Endothelial cell of umbilical vein (primary cell): ENCODE measurements around the gene TYROBP. TPM values are rescaled to one million over a fixed set of nuclear protein-coding genes. Genes with fewer than 3 reads are reported as not detected.

Experiments
- BruUV-seq: library from RNA; stranded (reverse); fragments of 400-500 nt; replicated peaks from 2 replicates; lab custom pipeline; 2021; lab: Mats Ljungman, UMichigan
- CTCF ChIA-PET: fragments of 300-600, 350-600 bp; sonication (Branson Sonifier 250); formaldehyde crosslinking; loops from one replicate; lab custom pipeline; 2021; ENCODE audit warnings: antibody characterized with exemption, inconsistent platforms; lab: Charles Lee
- POLR2A ChIA-PET: fragments of 300-600, 350-600 bp; sonication (Branson Sonifier 250); formaldehyde crosslinking; loops from one replicate; lab custom pipeline; 2021; ENCODE audit warnings: antibody characterized with exemption, inconsistent platforms; lab: Charles Lee
- DNase-seq: peaks from one replicate; pipeline ENCODE4 v3.0.0-alpha.2; 2011; ENCODE audit warnings: low read depth, low spot score
- FAIRE-seq: peaks from 2 replicates; lab custom pipeline; 2011; peaks lifted over from hg19 to GRCh38; lab: Jason Lieb, UNC
- H2AFZ ChIP-seq: 2 replicates; pipeline ENCODE4 v1.6.0; 2012; ENCODE audit warnings: low read depth, low read length, control low read depth, inconsistent platforms
- H3K27ac ChIP-seq: 2 replicates; pipeline ENCODE4 v1.5.1; 2011; ENCODE audit warnings: low read depth, mild to moderate bottlenecking, control low read depth, low read length, moderate library complexity; ENCODE audit not compliant: insufficient read depth
- H3K27me3 ChIP-seq, 2 experiments: 2 replicates each; pipeline versions ENCODE4 v1.6.0 to v1.6.1; 2011; ENCODE audit warnings: low read length in 2 of 2, mixed read lengths in 1 of 2; ENCODE audit not compliant: control insufficient read depth in 2 of 2, insufficient read depth in 2 of 2
- H3K36me3 ChIP-seq, 2 experiments: 2 replicates in 1 of 2; 3 replicates in 1 of 2; pipeline ENCODE4 v1.5.1; 2011; ENCODE audit warnings: low read length in 2 of 2, mild to moderate bottlenecking in 1 of 2, moderate library complexity in 1 of 2; ENCODE audit not compliant: control insufficient read depth in 2 of 2, insufficient read depth in 2 of 2; ENCODE audit errors: extremely low read depth in 1 of 2
- H3K4me1 ChIP-seq: 3 replicates; pipeline ENCODE4 v1.5.1; 2011; ENCODE audit warnings: mild to moderate bottlenecking, low read length; ENCODE audit not compliant: control insufficient read depth, insufficient read depth; ENCODE audit errors: extremely low read depth
- H3K4me2 ChIP-seq: 2 replicates; pipeline ENCODE4 v1.6.1; 2011; ENCODE audit warnings: low read length, control low read depth, mixed read lengths; ENCODE audit not compliant: insufficient read depth
- H3K4me3 ChIP-seq, 3 experiments: fragments of 200-600 bp in 1 of 3; sonication (generic), shearing (Covaris generic) in 1 of 3; replicated peaks in 1 of 3; 2 replicates each; pipeline ENCODE4 v1.5.1; 2011 to 2016; ENCODE audit warnings: control low read depth in 3 of 3, low read length in 3 of 3, mild to moderate bottlenecking in 2 of 3, inconsistent platforms in 1 of 3, low read depth in 1 of 3, moderate library complexity in 1 of 3; ENCODE audit not compliant: insufficient read depth in 1 of 3
- H3K79me2 ChIP-seq: 2 replicates; pipeline ENCODE4 v1.6.0; 2012; ENCODE audit warnings: low read length, inconsistent platforms; ENCODE audit not compliant: control insufficient read depth, insufficient read depth
- H3K9ac ChIP-seq: replicated peaks from 2 replicates; pipeline ENCODE3; 2011; ENCODE audit warnings: low read length, control low read depth; ENCODE audit not compliant: insufficient read depth; ENCODE audit errors: extremely low read depth
- H3K9me1 ChIP-seq: replicated peaks from 3 replicates; pipeline ENCODE4 v1.6.0; 2011; ENCODE audit warnings: mild to moderate bottlenecking, low read length; ENCODE audit not compliant: control insufficient read depth, insufficient read depth; ENCODE audit errors: extremely low read depth
- H3K9me3 ChIP-seq: replicated peaks from 2 replicates; pipeline ENCODE4 v1.5.1; 2012; ENCODE audit warnings: low read length, inconsistent platforms; ENCODE audit not compliant: control insufficient read depth, insufficient read depth
- H4K20me1 ChIP-seq: replicated peaks from 2 replicates; pipeline ENCODE3; 2011; ENCODE audit warnings: mild to moderate bottlenecking, low read length; ENCODE audit not compliant: control insufficient read depth, insufficient read depth; ENCODE audit errors: extremely low read depth
- EZH2 ChIP-seq: IDR thresholded peaks from 2 replicates; pipeline ENCODE4 v1.6.1; 2012; ENCODE audit warnings: borderline replicate concordance, low read depth, mild to moderate bottlenecking, moderate library complexity, low read length, inconsistent platforms; ENCODE audit not compliant: severe bottlenecking
- FOS ChIP-seq: IDR thresholded peaks from 2 replicates; pipeline ENCODE4 v1.6.1; 2011; ENCODE audit warnings: mild to moderate bottlenecking, low read length, moderate library complexity, borderline replicate concordance; ENCODE audit not compliant: insufficient read depth
- GATA2 ChIP-seq: IDR thresholded peaks from 2 replicates; pipeline ENCODE4 v1.7.0; 2011; ENCODE audit warnings: low read depth, mild to moderate bottlenecking, moderate library complexity, mixed read lengths, low read length; ENCODE audit not compliant: insufficient read length, insufficient read depth
- JUN ChIP-seq: IDR thresholded peaks from 2 replicates; pipeline ENCODE4 v1.6.1; 2011; ENCODE audit warnings: borderline replicate concordance, low read depth; ENCODE audit not compliant: insufficient read length, insufficient read depth
- MYC ChIP-seq: IDR thresholded peaks from one replicate; pipeline ENCODE4 v1.6.1; 2011; ENCODE audit warnings: mild to moderate bottlenecking, low read depth, low read length
- POLR2A ChIP-seq: IDR thresholded peaks from 2 replicates; pipeline ENCODE4 v1.6.1; 2012; ENCODE audit warnings: low read depth, mild to moderate bottlenecking, control low read depth, low read length
- POLR2AphosphoS5 ChIP-seq: IDR thresholded peaks from 2 replicates; pipeline ENCODE4 v1.6.1; 2012; ENCODE audit warnings: low read depth, mild to moderate bottlenecking, control low read depth, low read length, moderate library complexity; ENCODE audit not compliant: insufficient read depth
- dilution Hi-C: fragments of 300-500 bp; cut with MboI; formaldehyde crosslinking; loops from one replicate; pipeline ENCODE4 v1.15.0; 2019; ENCODE audit warnings: low sequenced_read_pairs; ENCODE audit not compliant: extremely low pct_ligation_motif_present
- intact Hi-C: fragments of 100-400 bp; cut with micrococcal nuclease; formaldehyde crosslinking; loops from one replicate; pipeline ENCODE4 v1.10.0; 2022
- polyA plus RNA-seq, 4 experiments: library from polyadenylated mRNA; depleted of rRNA in 3 of 4; stranded (reverse) in 3 of 4; unstranded in 1 of 4; fragments of >200 nt; gene quantifications; 2 replicates each; pipeline versions ENCODE4 v1.2.1 to v1.2.3, GENCODE V29; 2011 to 2012; ENCODE audit warnings: missing spikeins in 1 of 4
- total RNA-seq: library from RNA; stranded (reverse); gene quantifications from 2 replicates; pipeline ENCODE4 v1.2.3, GENCODE V29; 2021
- TF ChIP-seq, protein P1 (sequence below), 2 donors: IDR thresholded peaks; 1 replicate in 1 of 2; 2 replicates in 1 of 2; pipeline ENCODE4 v1.5.1; 2011; ENCODE audit warnings: low read length in 2 of 2, mild to moderate bottlenecking in 2 of 2, moderate library complexity in 2 of 2, control low read depth in 1 of 2, inconsistent platforms in 1 of 2, low read depth in 1 of 2; ENCODE audit not compliant: insufficient read depth in 1 of 2; ENCODE audit errors: extremely low read depth in 1 of 2
- TF ChIP-seq, protein P2 (sequence below): IDR thresholded peaks from 2 replicates; pipeline ENCODE4 v1.6.1; 2011; ENCODE audit not compliant: insufficient read depth, insufficient read length

TYROBP gene
- total and polyA plus RNA-seq, 2 donors (not counting 3 experiments of a cell fraction or from before 2014, with no cell fraction given), result not detected

DNA sequence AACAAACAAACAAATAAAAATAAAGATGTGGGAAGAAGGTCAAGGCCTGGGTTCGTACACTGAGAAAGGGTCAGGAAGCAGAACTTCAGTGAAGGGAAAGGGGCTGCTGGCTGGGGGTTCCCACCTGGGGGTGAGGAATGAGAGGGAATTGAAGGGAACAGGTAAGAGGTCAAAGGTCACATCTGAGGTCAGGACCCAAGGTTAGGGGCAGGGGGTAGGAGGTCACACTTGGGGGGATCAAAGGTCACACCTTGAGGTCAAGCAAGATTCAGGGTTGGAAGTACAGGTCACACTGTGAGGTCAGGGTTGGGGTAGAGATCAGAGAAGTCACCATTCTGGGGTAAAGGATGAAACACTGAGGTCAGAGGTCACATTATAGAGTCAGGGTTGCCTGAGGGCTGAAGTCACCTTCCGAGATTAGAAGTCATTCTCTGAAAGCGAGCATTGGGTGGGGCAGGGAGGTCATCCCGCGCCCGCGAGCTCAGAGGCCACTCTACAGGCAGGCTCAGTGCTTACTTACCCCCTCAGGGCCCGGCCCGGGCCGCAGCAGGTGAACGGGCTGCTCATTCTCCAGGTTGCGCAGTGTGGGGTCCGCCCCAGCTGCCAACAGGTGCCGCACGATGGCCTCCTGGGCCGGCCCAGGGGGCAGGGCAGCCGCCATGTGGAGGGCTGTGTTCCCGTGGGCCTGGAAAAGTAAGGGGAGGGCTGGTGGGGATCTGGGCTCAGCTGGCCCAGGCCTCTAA is 18.6 kb downstream of the TYROBP start:
- ChIA-PET POLR2A (no interaction called here), CTCF (no interaction called here)
- DNase-seq (no peak), FAIRE-seq (no peak)
- Histone ChIP-seq H3K4me3 (no peak overlapping the region), H3K4me2 (no peak overlapping the region), H3K27me3 (no peaks in the 10 kb centered on the region), H3K9me1 (no peaks in the 10 kb centered on the region), H2AFZ (no peak overlapping the region), H3K4me1 (no peaks in the 10 kb centered on the region), H3K79me2 (no peaks in the 10 kb centered on the region), H3K9ac (no peak overlapping the region), H3K36me3 (peaks cover 0 to 19% of the 10 kb centered on the region in 2 experiments), H3K9me3 (no peaks in the 10 kb centered on the region), H4K20me1 (no peaks in the 10 kb centered on the region), H3K27ac (no peak overlapping the region)
- dilution Hi-C loops, result no loop called here
- no TSS peak for BruUV-seq
- intact Hi-C loops, result no loop called here
- TF ChIP-seq JUN (no peak), POLR2A (no peak)
- TF ChIP-seq, protein P1, sequence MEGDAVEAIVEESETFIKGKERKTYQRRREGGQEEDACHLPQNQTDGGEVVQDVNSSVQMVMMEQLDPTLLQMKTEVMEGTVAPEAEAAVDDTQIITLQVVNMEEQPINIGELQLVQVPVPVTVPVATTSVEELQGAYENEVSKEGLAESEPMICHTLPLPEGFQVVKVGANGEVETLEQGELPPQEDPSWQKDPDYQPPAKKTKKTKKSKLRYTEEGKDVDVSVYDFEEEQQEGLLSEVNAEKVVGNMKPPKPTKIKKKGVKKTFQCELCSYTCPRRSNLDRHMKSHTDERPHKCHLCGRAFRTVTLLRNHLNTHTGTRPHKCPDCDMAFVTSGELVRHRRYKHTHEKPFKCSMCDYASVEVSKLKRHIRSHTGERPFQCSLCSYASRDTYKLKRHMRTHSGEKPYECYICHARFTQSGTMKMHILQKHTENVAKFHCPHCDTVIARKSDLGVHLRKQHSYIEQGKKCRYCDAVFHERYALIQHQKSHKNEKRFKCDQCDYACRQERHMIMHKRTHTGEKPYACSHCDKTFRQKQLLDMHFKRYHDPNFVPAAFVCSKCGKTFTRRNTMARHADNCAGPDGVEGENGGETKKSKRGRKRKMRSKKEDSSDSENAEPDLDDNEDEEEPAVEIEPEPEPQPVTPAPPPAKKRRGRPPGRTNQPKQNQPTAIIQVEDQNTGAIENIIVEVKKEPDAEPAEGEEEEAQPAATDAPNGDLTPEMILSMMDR (IDR thresholded peaks at IDR 0.05; ENCODE audit: extremely low read depth in 1 of 2, insufficient read depth in 1 of 2, low read depth in 1 of 2, low read length in 2 of 2), result no peak

DNA sequence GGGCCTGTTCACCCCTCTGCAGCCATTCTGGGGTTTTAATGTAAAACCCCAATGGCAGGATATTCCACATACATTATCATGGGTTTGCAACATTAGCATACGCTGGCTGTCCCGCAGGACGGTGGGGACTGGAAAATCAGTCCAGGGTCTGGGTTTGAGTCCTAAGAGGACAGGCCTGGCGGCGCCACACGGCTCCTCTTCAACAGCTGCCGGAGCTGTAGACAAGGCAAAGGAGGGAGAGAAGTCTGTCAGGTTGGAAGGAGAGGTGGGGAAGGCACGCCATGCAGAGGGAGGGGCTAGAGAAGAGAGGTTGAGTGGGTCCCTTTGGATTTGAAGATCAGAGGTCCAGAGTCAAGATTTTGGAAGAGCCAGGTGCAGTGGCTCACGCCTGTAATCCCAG is 19.7 kb downstream of the TYROBP start:
- no TSS peak for BruUV-seq
- no peak for FAIRE-seq
- DNase-seq, result no peak
- no peaks in the 10 kb centered on the region for H3K27me3 ChIP-seq
- H3K9me3 ChIP-seq, result no peaks in the 10 kb centered on the region
- no peak overlapping the region for H3K27ac ChIP-seq
- no peaks in the 10 kb centered on the region for H3K79me2 ChIP-seq
- no peak overlapping the region for H3K4me2 ChIP-seq
- H3K4me1 ChIP-seq, result no peaks in the 10 kb centered on the region
- CTCF ChIA-PET, result no interaction called here
- intact Hi-C loops, result no loop called here
- POLR2A ChIA-PET, result no interaction called here
- no peak overlapping the region for H3K9ac ChIP-seq
- H3K36me3 ChIP-seq, result peaks cover 0 to 16% of the 10 kb centered on the region in 2 experiments
- TF ChIP-seq JUN, result no peak
- no peak for TF ChIP-seq GATA2
- TF ChIP-seq EZH2, result no peak
- TF ChIP-seq, protein P1 (IDR thresholded peaks at IDR 0.05; ENCODE audit: extremely low read depth in 1 of 2, insufficient read depth in 1 of 2, low read depth in 1 of 2, low read length in 2 of 2), result no peak
- no peak for TF ChIP-seq POLR2AphosphoS5
- TF ChIP-seq FOS, result no peak
- no peak for TF ChIP-seq MYC
- no peak for TF ChIP-seq POLR2A
- TF ChIP-seq, protein P2, sequence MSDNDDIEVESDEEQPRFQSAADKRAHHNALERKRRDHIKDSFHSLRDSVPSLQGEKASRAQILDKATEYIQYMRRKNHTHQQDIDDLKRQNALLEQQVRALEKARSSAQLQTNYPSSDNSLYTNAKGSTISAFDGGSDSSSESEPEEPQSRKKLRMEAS, result no peak
- H2AFZ ChIP-seq, result no peak overlapping the region
- no peak overlapping the region for H3K4me3 ChIP-seq
- dilution Hi-C loops, result no loop called here
- H3K9me1 ChIP-seq, result no peaks in the 10 kb centered on the region
- H4K20me1 ChIP-seq, result no peaks in the 10 kb centered on the region
